ENCODE data around the gene DACT2. TPM values are rescaled to one million over a fixed set of nuclear protein-coding genes. Genes with fewer than 3 reads are reported as not detected.

Gene DACT2
- total RNA-seq, 4 donors from 2014 or later: 6.0 to 19.9 (median 10.0) TPM

- H3K9me3 ChIP-seq: no peaks in the 10 kb centered on the region
- 38% methylated on average over 13 of the region's 13 CpGs for WGBS
- H3K4me1 ChIP-seq: no peaks in the 10 kb centered on the region
- no peak overlapping the region for H3K4me3 ChIP-seq
- DNase-seq (ENCODE audit: low spot score in 2 of 2): no peak
- no peak for TF ChIP-seq CTCF (IDR thresholded peaks at IDR 0.05)
- no peak for TF ChIP-seq POLR2AphosphoS5 (IDR thresholded peaks at IDR 0.05)
- no peak for TF ChIP-seq POLR2A (IDR thresholded peaks at IDR 0.05)
- no peak for TF ChIP-seq EP300 (IDR thresholded peaks at IDR 0.05)
- H3K36me3 ChIP-seq: no peaks in the 10 kb centered on the region
- peaks cover 11% of the 10 kb centered on the region for H3K27me3 ChIP-seq
- H3K27ac ChIP-seq: no peak overlapping the region
These were observed 12.4 kb upstream of the DACT2 start for GRCh38 chr6:168332020-168332419.

- no peaks in the 10 kb centered on the region for H3K9me3 ChIP-seq
- H3K4me1 ChIP-seq: no peaks in the 10 kb centered on the region
These were observed 11.5 kb upstream of the DACT2 start for GRCh38 chr6:168331058-168331457.

GRCh38 chr6:168330403-168330802 is 10.8 kb upstream of the DACT2 start:
- no peak for DNase-seq (ENCODE audit: low spot score in 2 of 2)
- H3K4me1 ChIP-seq: no peaks in the 10 kb centered on the region
- peaks cover 11% of the 10 kb centered on the region for H3K27me3 ChIP-seq
- H3K9me3 ChIP-seq: no peaks in the 10 kb centered on the region
- TF ChIP-seq POLR2A (IDR thresholded peaks at IDR 0.05) (no peak), POLR2AphosphoS5 (IDR thresholded peaks at IDR 0.05) (no peak), CTCF (IDR thresholded peaks at IDR 0.05) (no peak), EP300 (IDR thresholded peaks at IDR 0.05) (no peak)
- H3K27ac ChIP-seq: no peak overlapping the region
- no peaks in the 10 kb centered on the region for H3K36me3 ChIP-seq
- WGBS: 90% methylated on average over 10 of the region's 10 CpGs
- no peak overlapping the region for H3K4me3 ChIP-seq

More at GRCh38 chr6:168331058-168331457, 11.5 kb upstream of the DACT2 start:
- no peak for DNase-seq (ENCODE audit: low spot score in 2 of 2)
- H3K36me3 ChIP-seq: no peaks in the 10 kb centered on the region
- peaks cover 10% of the 10 kb centered on the region for H3K27me3 ChIP-seq
- no peak overlapping the region for H3K27ac ChIP-seq
- TF ChIP-seq EP300 (IDR thresholded peaks at IDR 0.05): no peak
- no peak for TF ChIP-seq CTCF (IDR thresholded peaks at IDR 0.05)
- no peak for TF ChIP-seq POLR2AphosphoS5 (IDR thresholded peaks at IDR 0.05)
- no peak overlapping the region for H3K4me3 ChIP-seq
- 83% methylated on average over 4 of the region's 4 CpGs for WGBS

GRCh38 chr6:168328086-168328485 is 8.5 kb upstream of the DACT2 start:
- TF ChIP-seq POLR2A (IDR thresholded peaks at IDR 0.05) (no peak), POLR2AphosphoS5 (IDR thresholded peaks at IDR 0.05) (no peak), EP300 (IDR thresholded peaks at IDR 0.05) (no peak)
- 90% methylated on average over 4 of the region's 4 CpGs for WGBS
- no peaks in the 10 kb centered on the region for H3K36me3 ChIP-seq

GRCh38 chr6:168326294-168327261 is 7.0 kb upstream of the DACT2 start:
- no peak overlapping the region for H3K4me3 ChIP-seq
- no peak for TF ChIP-seq POLR2AphosphoS5 (IDR thresholded peaks at IDR 0.05)
- TF ChIP-seq POLR2A (IDR thresholded peaks at IDR 0.05): no peak
- TF ChIP-seq CTCF (IDR thresholded peaks at IDR 0.05): no peak
- no peak for TF ChIP-seq EP300 (IDR thresholded peaks at IDR 0.05)
- H3K9me3 ChIP-seq: no peaks in the 10 kb centered on the region
- peaks cover 4% of the 10 kb centered on the region for H3K27me3 ChIP-seq
- no peak for DNase-seq (ENCODE audit: low spot score in 2 of 2)
- H3K36me3 ChIP-seq: no peaks in the 10 kb centered on the region
- no peaks in the 10 kb centered on the region for H3K4me1 ChIP-seq
- WGBS: 67% methylated on average over 12 of the region's 12 CpGs
- no peak overlapping the region for H3K27ac ChIP-seq

More at GRCh38 chr6:168328086-168328485, 8.5 kb upstream of the DACT2 start:
- H3K27me3 ChIP-seq: peaks cover 4% of the 10 kb centered on the region
- H3K4me1 ChIP-seq: no peaks in the 10 kb centered on the region
- no peaks in the 10 kb centered on the region for H3K9me3 ChIP-seq
- no peak overlapping the region for H3K27ac ChIP-seq
- DNase-seq (ENCODE audit: low spot score in 2 of 2): no peak
- H3K4me3 ChIP-seq: no peak overlapping the region

Measured in suprapubic skin (tissue), 4 donors.